HCT116 (cell line): ENCODE measurements around the gene SPSB4.

Experiments used
- ATF3 ChIP-seq: IDR thresholded peaks from 2 replicates; pipeline ENCODE4 v1.6.1; 2012
- CTCF ChIP-seq, 3 experiments: fragments of 200-600 bp in 1 of 3; sonication (generic) in 1 of 3; IDR thresholded peaks in 2 of 3; conservative IDR thresholded peaks in 1 of 3; 2 replicates each; pipeline ENCODE4 v1.5.1; 2012 to 2017; ENCODE audit warnings: low read depth in 2 of 3, low read length in 2 of 3, antibody characterized with exemption in 1 of 3, borderline replicate concordance in 1 of 3, control low read depth in 1 of 3, mild to moderate bottlenecking in 1 of 3, mixed read lengths in 1 of 3, mixed run types in 1 of 3, moderate library complexity in 1 of 3; ENCODE audit not compliant: insufficient read depth in 1 of 3
- EZH2 ChIP-seq: fragments of 200-600 bp; sonication (generic); IDR thresholded peaks from 2 replicates; pipeline ENCODE4 v1.6.1; 2017; ENCODE audit warnings: antibody characterized with exemption, mixed run types
- MAX ChIP-seq: IDR thresholded peaks from 2 replicates; pipeline ENCODE4 v1.6.1; 2012
- POLR2A ChIP-seq: IDR thresholded peaks from 2 replicates; pipeline ENCODE4 v1.7.0; 2011; ENCODE audit warnings: borderline replicate concordance; ENCODE audit not compliant: insufficient read depth, insufficient read length; ENCODE audit errors: extremely low read depth
- RAD21 ChIP-seq: IDR thresholded peaks from 2 replicates; pipeline ENCODE4 v1.6.1; 2012; ENCODE audit warnings: low read depth, mild to moderate bottlenecking
- REST ChIP-seq: IDR thresholded peaks from 2 replicates; pipeline ENCODE4 v1.6.1; 2012; ENCODE audit warnings: low read depth
- SIN3A ChIP-seq: IDR thresholded peaks from 2 replicates; pipeline ENCODE4 v1.6.1; 2012; ENCODE audit warnings: low read depth

- TF ChIP-seq EZH2 (no peak), SIN3A (no peak), CTCF (IDR thresholded peaks at IDR 0.05 in 2 of 3, conservative IDR thresholded peaks at IDR 0.05 in 1 of 3; ENCODE audit: borderline replicate concordance in 1 of 3, insufficient read depth in 1 of 3, low read depth in 2 of 3, low read length in 2 of 3) (no peak), ATF3 (no peak), REST (no peak), RAD21 (no peak), POLR2A (no peak), MAX (no peak)
These were observed 119.6 kb downstream of the SPSB4 start for GRCh38 chr3:141170678-141171295.
